D341Med (cell line): Measurements from ENCODE around the gene PLA2G1B.
"Not testable (repeated sequence)": the region's sequence is repeated elsewhere in the genome, so short reads cannot be mapped to it uniquely, and the experiment has no call there.

Source experiments
- DNase-seq: peaks from one replicate; pipeline ENCODE4 v3.0.0; 2012; ENCODE audit warnings: low spot score

Gene PLA2G1B

DNA sequence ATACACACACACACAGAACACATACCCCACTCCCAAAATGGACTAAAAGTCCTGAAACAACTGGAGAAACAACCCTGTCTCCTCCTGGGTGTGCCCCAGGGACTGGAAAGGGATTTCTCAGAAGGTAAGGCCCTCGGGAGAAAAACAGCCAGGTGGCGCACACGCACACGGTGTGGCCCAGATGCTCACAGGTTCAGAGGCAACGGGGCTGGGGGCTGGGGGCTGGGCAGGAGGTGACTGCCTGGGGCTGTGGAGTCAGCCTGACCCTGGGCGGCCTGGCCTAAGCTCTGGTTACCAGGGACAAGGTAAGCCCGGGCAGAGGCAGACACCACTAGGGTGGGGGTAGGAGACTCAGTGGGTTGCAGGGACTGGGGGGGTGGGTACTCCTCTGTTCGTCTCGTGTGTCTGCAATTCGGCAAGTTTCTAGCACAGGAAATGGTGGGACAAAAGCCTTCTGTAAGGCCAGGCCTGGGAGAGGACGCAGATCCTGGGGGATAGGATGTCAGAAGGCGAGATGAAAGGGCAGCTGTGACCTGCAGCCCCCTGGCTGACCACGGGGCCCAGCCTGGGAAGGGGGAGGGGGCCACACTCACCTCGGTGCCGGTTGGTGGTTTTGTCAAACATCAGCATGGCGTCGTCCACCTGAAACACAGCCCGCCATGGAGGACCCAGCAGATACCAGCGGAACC lies 31.0 kb upstream of the PLA2G1B start:
- peak; percentile 54 for DNase-seq

DNA sequence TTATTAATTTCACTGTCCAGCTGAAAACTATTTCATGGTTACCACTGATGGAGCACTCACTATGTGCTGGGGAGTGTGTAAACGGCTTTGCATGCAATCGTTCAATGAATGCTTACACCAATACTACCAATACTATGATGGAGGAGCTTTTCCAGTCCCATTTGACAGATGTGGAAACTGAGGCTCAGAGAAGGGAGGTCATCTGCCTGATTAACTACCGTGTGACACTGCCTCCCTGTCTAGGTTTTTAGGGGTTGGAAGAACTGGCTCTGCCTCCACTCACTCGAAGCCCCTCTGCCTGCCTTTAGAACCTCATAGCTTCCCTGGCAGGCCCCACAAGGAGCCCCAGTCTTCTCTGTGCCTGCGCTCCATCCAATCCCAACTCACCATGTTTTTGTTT lies 29.5 kb upstream of the PLA2G1B start:
- no peak for DNase-seq

DNA sequence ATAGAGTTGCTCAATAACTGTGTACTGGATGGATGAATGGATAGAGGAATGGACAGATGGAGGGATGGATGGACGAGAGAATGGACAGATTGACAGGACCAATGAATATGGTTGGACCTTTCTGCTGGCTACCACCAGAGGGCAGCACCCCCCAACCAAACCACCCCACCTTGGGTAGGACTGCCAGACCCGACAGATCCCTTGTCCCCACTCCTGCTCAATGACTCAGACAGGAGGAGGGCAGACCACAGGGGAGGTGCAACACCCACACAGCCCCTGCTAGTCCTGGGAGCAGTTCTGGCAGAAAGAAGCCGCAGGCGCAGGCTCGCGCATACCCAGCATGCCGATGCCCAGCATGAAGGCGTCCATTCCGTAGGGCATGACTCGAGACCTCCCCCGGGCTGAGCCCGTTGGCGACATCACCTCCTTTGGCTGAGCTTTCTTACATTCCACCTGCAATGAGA lies 29.0 kb upstream of the PLA2G1B start:
- peak; percentile 85 for DNase-seq

DNA sequence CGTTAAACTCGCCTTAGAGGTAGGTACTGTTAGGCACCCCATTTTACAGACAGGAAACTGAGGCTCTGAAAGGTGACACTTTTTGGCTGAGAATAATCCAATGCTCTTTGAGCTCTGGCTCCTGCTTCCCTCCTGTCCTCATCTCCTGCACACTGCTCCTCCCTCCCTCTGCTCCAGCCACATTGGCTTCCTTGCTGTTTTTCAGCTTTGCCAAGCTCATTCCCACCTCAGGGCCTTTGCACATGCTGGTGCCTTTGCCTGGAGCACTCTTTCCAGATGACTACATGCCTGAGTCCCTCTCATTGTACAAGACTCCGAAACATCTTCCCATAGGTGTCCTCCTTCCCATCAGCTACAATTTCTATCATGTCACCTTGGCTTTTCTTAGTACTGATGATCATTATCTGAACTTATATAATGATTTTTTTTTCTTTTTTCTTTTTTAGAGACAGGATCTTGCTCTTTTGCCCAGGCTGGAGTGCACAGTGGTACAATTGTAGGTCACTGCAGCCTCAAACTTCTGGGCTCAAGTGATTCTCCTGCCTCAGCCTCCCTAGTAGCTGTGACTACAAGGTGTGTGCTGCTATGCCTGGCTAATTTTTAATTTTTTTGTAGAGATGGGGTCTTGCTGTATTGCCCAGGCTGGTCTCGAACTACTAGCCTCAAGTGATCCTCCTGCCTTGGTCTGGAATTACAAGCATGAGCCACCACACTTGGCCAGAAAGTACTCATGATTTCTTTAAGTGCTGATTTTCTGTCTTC lies 26.2 kb upstream of the PLA2G1B start:
- no peak for DNase-seq

GRCh38 chr12:120353136-120353535 lies 25.6 kb upstream of the PLA2G1B start:
- no peak for DNase-seq

- no peak for DNase-seq
Measured at GRCh38 chr12:120352117-120352516, 24.5 kb upstream of the PLA2G1B start.

DNA sequence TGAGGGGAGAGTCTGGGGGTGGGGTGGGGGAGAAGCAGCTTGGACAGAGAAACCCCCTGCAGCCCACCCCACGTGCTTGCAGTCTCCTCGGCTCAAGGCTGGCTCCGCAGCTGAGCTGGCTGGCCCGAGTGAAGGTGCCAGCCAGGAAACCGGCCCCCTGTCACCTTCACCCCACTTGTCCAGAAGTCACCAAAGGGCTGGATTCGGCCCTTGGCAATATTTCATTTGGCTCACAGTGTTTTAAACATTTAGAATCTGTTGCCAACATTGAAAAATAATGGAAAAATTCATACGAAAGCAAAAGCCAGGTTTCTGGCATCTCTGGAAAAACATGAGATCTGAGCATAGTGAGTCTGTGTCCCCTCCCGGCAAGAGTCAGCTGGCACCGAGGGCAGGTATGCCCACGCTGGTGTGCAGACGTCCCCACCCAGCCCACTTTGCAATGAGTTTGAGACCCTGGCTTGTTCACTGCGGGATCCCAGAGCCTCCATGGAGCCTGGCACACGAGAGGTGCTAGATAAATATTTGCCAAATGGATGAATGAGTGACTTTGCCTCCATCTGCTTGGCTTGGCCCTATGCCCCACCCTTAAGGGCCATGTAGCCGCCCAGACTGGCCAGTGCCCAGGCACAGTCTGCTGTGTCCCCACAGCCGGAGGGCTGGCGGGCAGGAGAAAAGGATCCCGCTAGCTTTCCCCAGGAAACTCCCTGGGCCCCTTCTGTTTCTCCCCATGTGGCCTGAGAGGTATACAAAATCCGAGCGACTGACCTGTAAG lies 23.2 kb upstream of the PLA2G1B start:
- DNase-seq, result no peak

DNA sequence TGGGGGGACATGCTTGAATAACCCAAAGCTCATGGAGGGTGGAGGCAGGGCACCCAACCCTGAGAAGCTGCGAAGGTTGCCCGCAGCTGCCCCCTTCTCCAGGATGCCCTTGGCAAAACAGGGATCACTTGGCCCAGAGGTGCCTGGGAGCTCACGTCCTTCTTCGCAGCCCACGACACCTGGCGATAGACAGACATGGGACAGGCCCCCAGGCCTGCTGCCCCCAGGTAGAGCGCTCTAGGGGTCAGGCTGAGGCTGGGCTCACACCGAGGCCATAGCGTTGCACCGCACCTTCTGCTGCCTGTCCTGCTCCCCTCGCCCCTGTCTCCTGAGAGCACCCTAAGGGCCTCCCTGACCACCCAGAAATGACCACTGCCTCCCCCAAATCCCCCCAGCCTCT lies 20.2 kb upstream of the PLA2G1B start:
- DNase-seq, result no peak

GRCh38 chr12:120346681-120347080 lies 19.1 kb upstream of the PLA2G1B start:
- no peak for DNase-seq

DNA sequence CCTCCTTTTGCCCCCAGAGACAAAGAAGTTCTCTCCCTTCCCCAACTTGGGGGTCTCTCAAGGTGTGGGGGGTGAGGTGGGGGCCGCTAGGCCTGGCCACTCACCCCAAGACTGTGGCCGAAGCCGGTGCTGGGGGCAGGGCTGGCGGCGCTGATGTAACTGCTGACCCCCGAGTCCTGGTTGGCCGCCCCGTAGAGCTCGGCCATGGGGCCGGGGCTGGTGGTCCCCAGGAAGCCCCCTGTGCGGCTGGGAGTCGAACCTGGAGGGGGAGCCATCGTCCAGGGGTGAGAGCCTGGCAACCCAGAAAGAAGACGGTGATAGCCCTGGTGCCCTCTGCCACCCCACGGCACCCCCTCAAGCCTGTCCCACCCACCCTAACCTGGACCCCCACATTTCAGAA lies 18.5 kb upstream of the PLA2G1B start:
- DNase-seq, result no peak

- no peak for DNase-seq
Measured at GRCh38 chr12:120343692-120344091, 16.1 kb upstream of the PLA2G1B start.

GRCh38 chr12:120343039-120343537 lies 15.5 kb upstream of the PLA2G1B start:
- DNase-seq, result no peak

DNA sequence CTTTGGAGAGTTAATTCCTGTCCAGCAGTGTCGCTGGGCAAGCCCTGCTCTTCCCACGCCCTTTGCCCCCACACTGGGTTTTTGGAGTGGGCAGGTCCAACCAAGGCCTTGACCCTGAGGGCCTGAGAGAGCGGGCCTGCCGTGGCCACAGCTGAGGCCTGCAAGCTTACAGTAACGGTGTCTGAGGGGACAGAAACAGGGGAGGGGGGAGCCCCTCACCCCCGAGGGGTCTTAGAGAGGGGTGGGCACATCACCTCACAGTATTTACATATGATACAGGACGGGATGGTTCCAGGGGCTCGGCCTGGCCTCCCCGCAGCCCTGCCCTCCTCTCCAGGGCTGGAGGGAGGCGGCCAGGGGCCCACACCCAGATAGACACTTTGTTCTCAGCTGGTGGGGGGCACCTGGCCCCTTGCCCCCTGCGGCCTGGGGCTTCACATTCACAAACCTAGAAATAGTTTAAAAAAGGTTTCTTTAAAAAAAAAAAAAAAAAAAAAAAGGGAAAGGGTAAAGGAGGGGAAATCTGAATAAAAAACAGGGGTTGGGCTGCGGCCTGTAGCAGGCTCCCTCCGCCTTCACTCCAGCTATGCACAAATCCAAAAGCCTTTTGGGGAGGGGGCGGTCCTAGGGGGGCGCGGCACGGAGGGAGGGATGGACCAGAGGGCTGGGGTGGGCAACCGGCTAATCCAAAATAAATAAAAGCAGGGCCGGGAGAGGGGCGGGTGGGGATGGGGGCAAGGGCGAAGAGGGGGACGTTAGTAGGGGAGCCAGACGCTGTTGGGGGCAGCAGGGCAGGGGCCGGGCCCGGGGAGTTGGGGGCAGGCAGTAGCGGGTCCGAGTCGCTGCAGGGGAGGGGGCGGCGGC lies 14.8 kb upstream of the PLA2G1B start:
- no peak for DNase-seq

- no peak for DNase-seq
Measured at GRCh38 chr12:120339256-120339655, 11.7 kb upstream of the PLA2G1B start.

- DNase-seq, result no peak
Measured at GRCh38 chr12:120337730-120338129, 10.2 kb upstream of the PLA2G1B start.

DNA sequence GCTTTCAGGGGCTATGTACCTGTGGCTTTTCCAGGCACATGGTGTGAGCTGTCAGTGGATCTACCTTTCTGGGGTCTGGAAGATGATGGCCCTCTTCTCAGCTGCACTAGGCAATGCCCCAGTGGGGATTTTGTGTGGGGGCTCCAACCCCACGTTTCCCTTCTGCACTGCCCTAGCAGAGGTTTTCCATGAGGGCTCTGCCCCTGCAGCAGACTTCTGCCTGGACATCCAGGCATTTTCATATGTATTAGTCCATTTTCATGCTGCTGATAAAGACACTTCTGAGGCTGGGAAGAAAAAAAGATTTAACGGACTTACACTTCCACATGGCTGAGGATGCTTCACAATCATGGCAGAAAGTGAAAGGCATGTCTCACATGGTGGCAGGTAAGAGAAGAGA lies 8.8 kb upstream of the PLA2G1B start:
- not testable (repeated sequence) for DNase-seq

DNA sequence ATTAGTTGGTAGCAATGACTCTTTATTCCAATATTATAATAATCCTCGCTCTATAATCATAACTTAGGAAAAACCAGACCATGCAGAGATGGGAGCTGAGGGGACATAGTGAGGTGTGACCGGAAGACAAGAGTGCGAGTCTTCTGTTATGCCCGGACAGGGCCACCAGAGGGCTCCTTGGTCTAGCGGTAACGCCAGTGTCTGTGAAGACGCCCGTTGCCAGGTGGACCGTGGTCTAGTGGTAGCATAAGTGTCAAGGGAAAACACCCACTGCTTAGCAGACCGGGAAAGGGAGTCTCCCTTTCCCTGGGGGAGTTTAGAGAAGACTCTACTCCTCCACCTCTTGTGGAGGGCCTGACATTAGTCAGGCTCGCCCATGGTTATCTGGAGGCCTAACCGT lies 7.9 kb upstream of the PLA2G1B start:
- DNase-seq, result peak; percentile 29

GRCh38 chr12:120332523-120332922 lies 4.9 kb upstream of the PLA2G1B start:
- DNase-seq, result no peak

GRCh38 chr12:120332041-120332440 lies 4.5 kb upstream of the PLA2G1B start:
- no peak for DNase-seq

DNA sequence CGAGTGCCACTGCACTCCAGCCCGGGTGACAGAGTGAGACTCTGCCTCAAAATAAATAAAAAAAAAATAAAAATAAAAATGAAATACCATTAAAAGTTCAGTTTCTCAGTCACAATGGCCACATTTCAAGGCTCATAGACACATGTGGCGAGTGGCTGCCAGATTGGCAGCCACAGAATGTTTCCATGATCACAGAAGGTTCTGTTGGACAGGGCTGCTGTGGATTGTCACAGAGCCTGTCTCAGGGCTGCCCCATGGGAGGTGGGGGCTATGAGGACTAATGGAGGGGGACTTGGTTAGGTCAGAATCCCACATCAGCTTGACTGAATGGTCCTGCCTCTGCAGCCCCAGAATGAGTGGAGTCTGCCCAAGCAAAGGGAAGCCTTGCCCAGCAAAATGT lies 3.8 kb upstream of the PLA2G1B start:
- no peak for DNase-seq

GRCh38 chr12:120328228-120328627 lies 649 bp upstream of the PLA2G1B start:
- no peak for DNase-seq
